ENCODE results near the gene C16orf78. TPM values are rescaled to one million over a fixed set of nuclear protein-coding genes. Genes with fewer than 3 reads are reported as not detected.
A peak's percentile ranks its signal among the peaks of the same experiment; 100 is the strongest.

C16orf78 gene
- total and polyA plus RNA-seq, 5 donors from 2014 or later: not detected

DNA sequence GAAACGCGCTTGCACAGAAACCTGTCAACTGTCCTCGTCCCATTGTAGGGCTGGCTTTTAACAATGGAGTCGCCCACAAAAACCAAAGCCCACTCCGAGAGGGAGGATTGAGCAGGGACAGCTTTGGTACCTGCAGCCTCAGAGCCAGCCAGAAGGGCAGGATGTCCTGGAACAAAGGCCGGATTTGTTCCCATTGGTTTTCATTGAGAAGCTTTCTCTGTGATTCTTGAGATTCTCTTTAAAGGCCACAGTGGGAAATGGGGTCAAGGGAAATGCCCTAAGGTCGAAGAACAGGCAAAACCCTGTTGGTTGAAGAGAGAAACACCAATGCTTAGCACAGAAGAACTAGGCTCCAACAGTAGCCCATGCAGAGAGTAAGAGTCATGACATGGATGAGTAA is 65.4 kb downstream of the C16orf78 start:
- Mint-ChIP-seq H3K9me3 (peaks cover 0 to 3% (median 0%) of the 10 kb centered on the region in 7 donors), H3K27me3 (no peaks in the 10 kb centered on the region), H3K36me3 (no peaks in the 10 kb centered on the region), H3K4me1 (peaks cover 0 to 26% (median 11%) of the 10 kb centered on the region in 4 donors), H3K4me3 (no peak overlapping the region), H3K27ac (peak overlapping the region in 1 of 3 donors; percentile 23)
- ATAC-seq (ENCODE audit: low read depth in 2 of 2) (no peak), DNase-seq (no peak)
- H3K4me1 ChIP-seq (ENCODE audit: control insufficient read depth, insufficient read depth, low read length, poor library complexity, severe bottlenecking): peaks cover 12% of the 10 kb centered on the region
- no peaks in the 10 kb centered on the region for H3K27me3 ChIP-seq (ENCODE audit: control insufficient read depth, insufficient read depth, low read length)
- H3K36me3 ChIP-seq (ENCODE audit: control insufficient read depth, insufficient read depth, low read length): no peaks in the 10 kb centered on the region
- no peak overlapping the region for H3K4me3 ChIP-seq (ENCODE audit: low read depth, low read length)
- H3K27ac ChIP-seq (ENCODE audit: insufficient read depth, low read length, poor library complexity, severe bottlenecking): no peak overlapping the region
- no peaks in the 10 kb centered on the region for H3K9me3 ChIP-seq (ENCODE audit: control insufficient read depth in 2 of 2, low read length in 2 of 2)

DNA sequence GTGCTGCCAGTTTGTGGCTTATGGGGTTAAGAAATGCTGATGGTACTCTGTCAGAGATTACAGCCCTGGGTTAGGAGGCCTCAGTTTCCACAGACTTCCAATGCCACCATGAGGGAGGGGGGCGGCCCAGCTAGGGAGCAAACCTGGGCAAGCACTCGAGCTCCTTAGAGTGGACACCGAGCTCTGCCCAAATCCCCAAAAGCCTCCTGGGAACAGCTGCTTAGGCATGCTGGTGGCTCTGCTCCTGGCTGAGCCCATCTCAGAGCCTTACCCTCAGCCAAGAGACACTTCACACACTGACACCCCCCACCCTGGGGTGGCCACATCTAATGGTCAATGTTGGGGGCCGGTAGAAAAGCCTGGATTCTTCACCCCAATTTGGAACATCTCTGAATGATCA is 66.1 kb downstream of the C16orf78 start:
- H3K27me3 Mint-ChIP-seq: no peaks in the 10 kb centered on the region
- no peak overlapping the region for H3K4me3 Mint-ChIP-seq
- no peak for ATAC-seq (ENCODE audit: low read depth in 2 of 2)
- H3K27ac Mint-ChIP-seq: peak overlapping the region in 1 of 3 donors; percentile 22
- H3K4me1 ChIP-seq (ENCODE audit: control insufficient read depth, insufficient read depth, low read length, poor library complexity, severe bottlenecking): peaks cover 12% of the 10 kb centered on the region
- no peaks in the 10 kb centered on the region for H3K9me3 ChIP-seq (ENCODE audit: control insufficient read depth in 2 of 2, low read length in 2 of 2)
- H3K36me3 Mint-ChIP-seq: no peaks in the 10 kb centered on the region
- peaks cover 0 to 3% (median 0%) of the 10 kb centered on the region in 7 donors for H3K9me3 Mint-ChIP-seq
- H3K36me3 ChIP-seq (ENCODE audit: control insufficient read depth, insufficient read depth, low read length): no peaks in the 10 kb centered on the region
- H3K27me3 ChIP-seq (ENCODE audit: control insufficient read depth, insufficient read depth, low read length): no peaks in the 10 kb centered on the region
- H3K27ac ChIP-seq (ENCODE audit: insufficient read depth, low read length, poor library complexity, severe bottlenecking): no peak overlapping the region
- no peak for DNase-seq
- H3K4me3 ChIP-seq (ENCODE audit: low read depth, low read length): no peak overlapping the region
- H3K4me1 Mint-ChIP-seq: peaks cover 0 to 26% (median 11%) of the 10 kb centered on the region in 4 donors

DNA sequence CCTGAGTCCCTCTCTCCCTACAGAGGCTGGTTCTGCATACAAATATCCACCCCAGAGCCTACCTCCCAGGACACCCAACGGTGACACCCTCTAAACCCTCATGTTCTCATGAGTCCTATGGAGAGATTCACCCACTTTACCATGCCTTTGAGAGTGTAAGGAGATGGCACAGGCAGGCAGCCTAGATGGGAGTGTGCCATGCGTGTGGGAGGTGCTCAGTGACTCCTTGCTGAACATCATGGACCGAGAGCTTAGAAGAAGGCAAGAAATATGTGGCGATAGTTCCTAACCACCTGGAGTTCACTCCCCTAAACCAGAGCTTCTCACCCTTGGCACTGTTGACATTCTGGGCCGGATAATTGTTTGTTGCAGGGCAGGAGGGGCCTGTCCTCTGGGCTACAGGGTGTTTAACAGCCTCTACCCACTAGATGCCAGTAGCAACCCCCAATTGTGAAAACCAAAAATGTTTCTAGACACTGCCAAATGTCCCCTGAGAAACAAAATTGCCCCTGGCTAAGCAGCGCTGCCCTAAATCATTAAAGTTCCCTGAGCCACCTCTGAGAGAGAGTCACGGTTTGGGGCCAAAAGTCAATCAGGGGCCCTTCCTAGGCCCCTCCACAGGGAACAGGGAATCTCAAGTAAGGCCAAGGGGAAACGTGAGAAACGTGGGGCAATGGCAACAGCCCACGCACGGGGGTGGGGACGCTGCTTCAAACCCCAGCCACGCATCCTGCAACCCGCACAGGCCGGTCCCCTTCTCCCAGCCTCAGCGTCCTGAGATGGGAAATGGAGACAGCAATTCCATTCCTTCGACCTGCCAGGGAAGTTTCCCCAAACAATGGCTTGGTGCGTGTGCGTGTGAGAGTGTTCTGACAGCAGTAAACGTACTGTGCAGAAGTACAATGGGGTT is 66.8 kb downstream of the C16orf78 start:
- Mint-ChIP-seq H3K27ac (peak overlapping the region; percentile 53 to 87 (median 76)), H3K9me3 (peaks cover 0 to 3% (median 0%) of the 10 kb centered on the region in 7 donors), H3K4me1 (peaks cover 0 to 26% (median 11%) of the 10 kb centered on the region in 4 donors), H3K27me3 (no peaks in the 10 kb centered on the region), H3K4me3 (peak overlapping the region in 1 of 4 donors; percentile 82), H3K36me3 (no peaks in the 10 kb centered on the region)
- DNase-seq (no peak), ATAC-seq (ENCODE audit: low read depth in 2 of 2) (no peak)
- peaks cover 12% of the 10 kb centered on the region for H3K4me1 ChIP-seq (ENCODE audit: control insufficient read depth, insufficient read depth, low read length, poor library complexity, severe bottlenecking)
- H3K4me3 ChIP-seq (ENCODE audit: low read depth, low read length): no peak overlapping the region
- no peaks in the 10 kb centered on the region for H3K9me3 ChIP-seq (ENCODE audit: control insufficient read depth in 2 of 2, low read length in 2 of 2)
- no peaks in the 10 kb centered on the region for H3K27me3 ChIP-seq (ENCODE audit: control insufficient read depth, insufficient read depth, low read length)
- no peaks in the 10 kb centered on the region for H3K36me3 ChIP-seq (ENCODE audit: control insufficient read depth, insufficient read depth, low read length)
- H3K27ac ChIP-seq (ENCODE audit: insufficient read depth, low read length, poor library complexity, severe bottlenecking): no peak overlapping the region

DNA sequence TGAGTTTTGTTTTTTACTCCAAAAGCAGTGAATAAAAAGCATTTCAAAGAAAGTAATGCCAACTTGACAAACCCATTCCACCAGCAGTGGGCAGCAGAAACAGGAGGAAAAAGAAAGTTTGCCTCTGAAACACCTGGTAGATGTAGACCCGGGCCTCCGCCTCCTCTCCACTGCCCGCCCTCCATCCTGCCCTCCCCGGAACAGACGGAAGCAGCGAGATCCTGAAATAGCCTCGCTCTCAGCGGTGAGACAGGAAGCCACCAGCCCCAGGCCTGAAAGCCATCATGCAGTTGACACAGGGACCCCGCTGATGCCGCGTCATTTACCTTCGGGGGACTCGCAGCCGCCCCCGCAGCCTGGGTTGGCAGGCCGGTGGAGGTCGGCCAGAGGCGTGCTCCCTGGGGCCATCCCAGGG is 67.8 kb downstream of the C16orf78 start:
- H3K27me3 ChIP-seq (ENCODE audit: control insufficient read depth, insufficient read depth, low read length): no peaks in the 10 kb centered on the region
- no peak overlapping the region for H3K4me3 ChIP-seq (ENCODE audit: low read depth, low read length)
- H3K9me3 Mint-ChIP-seq: peaks cover 0 to 3% (median 0%) of the 10 kb centered on the region in 7 donors
- H3K27ac Mint-ChIP-seq: peak overlapping the region; percentile 53 to 87 (median 76)
- no peaks in the 10 kb centered on the region for H3K36me3 Mint-ChIP-seq
- no peaks in the 10 kb centered on the region for H3K9me3 ChIP-seq (ENCODE audit: control insufficient read depth in 2 of 2, low read length in 2 of 2)
- peaks cover 12% of the 10 kb centered on the region for H3K4me1 ChIP-seq (ENCODE audit: control insufficient read depth, insufficient read depth, low read length, poor library complexity, severe bottlenecking)
- peaks cover 0 to 26% (median 11%) of the 10 kb centered on the region in 4 donors for H3K4me1 Mint-ChIP-seq
- DNase-seq (peak; percentile 28 to 90 (median 71)), ATAC-seq (ENCODE audit: low read depth in 2 of 2) (peak; percentile 92 to 96)
- H3K4me3 Mint-ChIP-seq: peak overlapping the region; percentile 16 to 87 (median 80)
- no peak overlapping the region for H3K27ac ChIP-seq (ENCODE audit: insufficient read depth, low read length, poor library complexity, severe bottlenecking)
- H3K36me3 ChIP-seq (ENCODE audit: control insufficient read depth, insufficient read depth, low read length): no peaks in the 10 kb centered on the region
- H3K27me3 Mint-ChIP-seq: no peaks in the 10 kb centered on the region

DNA sequence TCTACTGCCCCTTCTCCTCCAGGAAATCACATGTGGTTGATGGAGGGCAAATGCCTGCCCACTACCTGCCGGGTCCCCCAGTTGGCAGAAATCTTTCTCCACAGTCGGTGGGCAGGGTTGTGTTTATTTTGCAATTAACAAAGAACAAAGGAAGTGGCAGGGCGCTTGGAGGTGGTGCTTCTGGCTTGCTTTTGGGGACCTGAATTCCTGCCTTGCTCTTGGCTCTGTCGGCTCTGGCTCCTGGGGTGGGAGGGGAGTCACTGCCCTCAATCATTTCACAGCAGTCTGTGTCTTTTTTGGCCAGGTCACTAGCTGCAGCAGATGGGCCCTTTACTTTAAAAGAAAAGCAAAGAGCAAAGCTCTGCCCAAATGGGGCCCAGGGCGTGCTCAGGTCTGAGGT is 69.2 kb downstream of the C16orf78 start:
- Mint-ChIP-seq H3K27me3 (no peaks in the 10 kb centered on the region), H3K36me3 (no peaks in the 10 kb centered on the region), H3K9me3 (peaks cover 0 to 3% (median 0%) of the 10 kb centered on the region in 7 donors), H3K4me1 (peaks cover 0 to 26% (median 11%) of the 10 kb centered on the region in 4 donors), H3K4me3 (no peak overlapping the region), H3K27ac (peak overlapping the region in 1 of 3 donors; percentile 92)
- no peak overlapping the region for H3K4me3 ChIP-seq (ENCODE audit: low read depth, low read length)
- peaks cover 12% of the 10 kb centered on the region for H3K4me1 ChIP-seq (ENCODE audit: control insufficient read depth, insufficient read depth, low read length, poor library complexity, severe bottlenecking)
- DNase-seq: no peak
- H3K36me3 ChIP-seq (ENCODE audit: control insufficient read depth, insufficient read depth, low read length): no peaks in the 10 kb centered on the region
- no peaks in the 10 kb centered on the region for H3K9me3 ChIP-seq (ENCODE audit: control insufficient read depth in 2 of 2, low read length in 2 of 2)
- no peak overlapping the region for H3K27ac ChIP-seq (ENCODE audit: insufficient read depth, low read length, poor library complexity, severe bottlenecking)
- no peak for ATAC-seq (ENCODE audit: low read depth in 2 of 2)
- H3K27me3 ChIP-seq (ENCODE audit: control insufficient read depth, insufficient read depth, low read length): no peaks in the 10 kb centered on the region

DNA sequence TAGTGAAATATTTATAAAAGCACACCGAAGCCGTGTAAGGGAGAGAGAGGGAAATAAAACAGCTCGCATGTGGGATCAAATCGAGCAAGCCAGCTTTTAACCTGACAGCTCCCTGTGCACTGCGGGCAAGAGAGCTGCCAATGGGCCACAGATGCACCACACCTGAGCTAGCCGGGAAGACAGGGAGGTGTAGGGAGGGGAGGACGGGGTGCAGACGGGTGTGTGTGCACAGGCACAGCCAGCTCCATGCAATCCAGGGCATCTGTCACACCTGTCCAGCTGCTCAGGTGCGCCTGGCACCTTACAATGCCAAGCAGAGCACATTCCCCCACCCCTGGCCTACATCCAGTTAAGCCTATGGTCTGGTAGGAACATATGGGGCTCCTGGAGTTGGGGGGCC is 70.0 kb downstream of the C16orf78 start:
- Histone ChIP-seq H3K27ac (ENCODE audit: insufficient read depth, low read length, poor library complexity, severe bottlenecking) (no peak overlapping the region), H3K27me3 (ENCODE audit: control insufficient read depth, insufficient read depth, low read length) (no peaks in the 10 kb centered on the region), H3K9me3 (ENCODE audit: control insufficient read depth in 2 of 2, low read length in 2 of 2) (no peaks in the 10 kb centered on the region), H3K4me3 (ENCODE audit: low read depth, low read length) (no peak overlapping the region), H3K36me3 (ENCODE audit: control insufficient read depth, insufficient read depth, low read length) (no peaks in the 10 kb centered on the region), H3K4me1 (ENCODE audit: control insufficient read depth, insufficient read depth, low read length, poor library complexity, severe bottlenecking) (peaks cover 12% of the 10 kb centered on the region)
- ATAC-seq (ENCODE audit: low read depth in 2 of 2) (no peak), DNase-seq (no peak)
- Mint-ChIP-seq H3K9me3 (no peaks in the 10 kb centered on the region), H3K27me3 (peaks cover 1% of the 10 kb centered on the region), H3K36me3 (no peaks in the 10 kb centered on the region), H3K4me1 (peaks cover 0 to 26% (median 11%) of the 10 kb centered on the region in 4 donors), H3K4me3 (no peak overlapping the region), H3K27ac (peak overlapping the region in 1 of 3 donors; percentile 1)

DNA sequence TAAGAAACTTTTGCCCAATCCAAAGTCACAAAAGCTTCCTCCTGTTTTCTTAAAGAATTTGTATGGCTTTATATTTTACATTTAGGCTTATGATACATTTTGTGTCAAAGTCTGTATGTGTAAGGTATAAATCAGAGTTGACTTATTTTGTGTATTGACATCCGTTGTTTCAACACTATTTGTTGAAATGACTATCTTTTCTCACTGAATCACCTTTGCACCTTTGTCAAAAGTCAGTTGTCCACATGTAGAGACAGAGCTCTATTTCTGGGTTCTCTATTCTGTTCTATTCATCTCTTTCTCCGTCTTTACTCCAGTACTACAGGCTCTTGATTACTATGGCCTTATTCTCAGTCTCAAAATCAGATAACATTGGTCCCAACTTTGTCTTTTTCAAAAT is 73.2 kb downstream of the C16orf78 start:
- no peak overlapping the region for H3K27ac Mint-ChIP-seq
- H3K27me3 Mint-ChIP-seq: peaks cover 4% of the 10 kb centered on the region
- DNase-seq (no peak), ATAC-seq (ENCODE audit: low read depth in 2 of 2) (no peak)
- Histone ChIP-seq H3K4me1 (ENCODE audit: control insufficient read depth, insufficient read depth, low read length, poor library complexity, severe bottlenecking) (peaks cover under 1% of the 10 kb centered on the region), H3K27me3 (ENCODE audit: control insufficient read depth, insufficient read depth, low read length) (peaks cover 2% of the 10 kb centered on the region), H3K9me3 (ENCODE audit: control insufficient read depth in 2 of 2, low read length in 2 of 2) (no peaks in the 10 kb centered on the region), H3K27ac (ENCODE audit: insufficient read depth, low read length, poor library complexity, severe bottlenecking) (no peak overlapping the region), H3K4me3 (ENCODE audit: low read depth, low read length) (no peak overlapping the region), H3K36me3 (ENCODE audit: control insufficient read depth, insufficient read depth, low read length) (no peaks in the 10 kb centered on the region)
- H3K4me1 Mint-ChIP-seq: peaks cover 0 to 9% (median 3%) of the 10 kb centered on the region in 4 donors
- H3K36me3 Mint-ChIP-seq: no peaks in the 10 kb centered on the region
- no peak overlapping the region for H3K4me3 Mint-ChIP-seq
- no peaks in the 10 kb centered on the region for H3K9me3 Mint-ChIP-seq
